Measurements from ENCODE around the gene MX2.
"Not testable (repeated sequence)": the region's sequence is repeated elsewhere in the genome, so short reads cannot be mapped to it uniquely, and the experiment has no call there.

Gene MX2

GRCh38 chr21:41419921-41420862, 58.4 kb downstream of the MX2 start:
- DNase-seq = peak; percentile 37

- not testable (repeated sequence) for DNase-seq
These were observed 59.2 kb downstream of the MX2 start for GRCh38 chr21:41420998-41421397.

DNA sequence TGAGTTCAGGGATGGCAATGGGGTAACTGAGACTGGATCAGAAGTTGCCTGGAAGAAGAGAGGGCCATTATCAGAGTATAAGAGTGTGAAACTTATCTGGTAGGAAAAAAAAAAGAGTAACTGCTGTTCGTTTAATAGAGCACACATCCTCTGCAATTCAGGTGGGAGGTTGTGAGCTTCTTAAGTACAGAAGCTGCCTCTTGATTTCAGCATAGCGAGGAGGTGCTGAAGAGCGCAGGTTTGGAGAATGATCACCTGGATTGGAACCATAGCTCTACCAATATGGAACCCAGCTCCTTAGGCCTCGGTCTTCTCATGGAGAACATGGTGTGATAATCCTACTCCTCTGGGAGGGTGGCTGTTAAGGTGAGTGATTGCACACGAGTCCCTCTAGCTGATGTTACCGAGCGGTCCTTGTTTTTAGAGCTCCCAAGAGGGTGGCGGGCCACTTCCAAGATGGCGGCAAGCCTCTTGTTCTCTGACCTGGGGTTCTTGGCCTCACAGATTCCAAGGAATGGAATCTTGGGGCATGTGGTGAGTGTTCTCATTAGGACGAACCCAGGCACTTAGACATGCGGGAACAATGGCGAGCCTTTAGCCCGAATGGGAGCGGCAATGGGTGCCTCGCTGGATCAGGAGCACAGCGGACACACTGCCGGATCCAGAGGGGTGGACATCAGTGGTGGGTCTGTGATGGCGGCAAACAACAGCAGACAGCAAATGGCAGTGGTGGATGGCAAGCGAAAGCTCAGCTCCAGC, 60.9 kb downstream of the MX2 start:
- no peak for DNase-seq

DNA sequence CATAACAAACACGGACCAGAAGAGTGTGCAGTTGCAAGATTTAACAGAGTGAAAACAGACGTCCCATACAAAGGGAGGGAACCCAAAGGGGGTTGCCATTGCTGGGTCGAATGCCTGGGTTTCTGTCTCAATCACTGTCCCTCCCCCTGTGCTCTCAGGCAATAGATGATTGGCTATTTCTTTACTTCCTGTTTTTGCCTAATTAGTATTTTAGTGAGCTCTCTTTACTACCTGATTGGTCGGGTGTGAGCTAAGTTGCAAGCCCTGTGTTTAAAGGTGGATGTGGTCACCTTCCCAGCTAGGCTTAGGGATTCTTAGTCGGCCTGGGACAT, 61.4 kb downstream of the MX2 start:
- DNase-seq = not testable (repeated sequence)

GRCh38 chr21:41425588-41425953, 63.7 kb downstream of the MX2 start:
- no peak for DNase-seq

DNA sequence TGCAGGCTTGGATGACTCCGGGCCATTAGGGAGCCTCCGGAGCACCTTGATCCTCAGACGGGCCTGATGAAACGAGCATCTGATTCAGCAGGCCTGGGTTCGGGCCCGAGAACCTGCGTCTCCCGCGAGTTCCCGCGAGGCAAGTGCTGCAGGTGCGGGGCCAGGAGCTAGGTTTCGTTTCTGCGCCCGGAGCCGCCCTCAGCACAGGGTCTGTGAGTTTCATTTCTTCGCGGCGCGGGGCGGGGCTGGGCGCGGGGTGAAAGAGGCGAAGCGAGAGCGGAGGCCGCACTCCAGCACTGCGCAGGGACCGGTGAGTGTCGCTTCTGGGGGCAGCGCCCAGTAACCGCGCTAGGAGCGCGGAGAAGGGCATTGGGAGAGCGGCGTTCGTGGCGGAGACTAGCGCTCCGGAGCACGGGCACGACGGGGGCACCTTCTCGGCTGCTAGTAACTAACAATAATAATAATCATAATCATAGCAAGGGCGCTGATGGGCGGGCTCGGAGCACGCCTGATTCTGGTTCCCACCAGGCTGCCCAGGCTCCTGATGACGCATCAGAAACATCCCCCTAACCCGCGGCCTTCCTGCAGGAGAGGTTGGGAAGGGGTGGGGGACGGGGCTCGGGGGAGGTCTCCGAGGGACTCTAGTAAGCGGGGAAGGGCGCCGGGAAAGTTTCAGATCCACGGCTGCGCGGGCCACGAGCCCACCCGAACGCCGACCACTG, 64.3 kb downstream of the MX2 start, which contains the start of gene MX1:
Gene MX1 (plus strand): TSS at position 286 of the 722 bp plus-strand sequence. CDS start 5,832 bp downstream, outside the sequence.
- peak; percentile 15 for DNase-seq

DNA sequence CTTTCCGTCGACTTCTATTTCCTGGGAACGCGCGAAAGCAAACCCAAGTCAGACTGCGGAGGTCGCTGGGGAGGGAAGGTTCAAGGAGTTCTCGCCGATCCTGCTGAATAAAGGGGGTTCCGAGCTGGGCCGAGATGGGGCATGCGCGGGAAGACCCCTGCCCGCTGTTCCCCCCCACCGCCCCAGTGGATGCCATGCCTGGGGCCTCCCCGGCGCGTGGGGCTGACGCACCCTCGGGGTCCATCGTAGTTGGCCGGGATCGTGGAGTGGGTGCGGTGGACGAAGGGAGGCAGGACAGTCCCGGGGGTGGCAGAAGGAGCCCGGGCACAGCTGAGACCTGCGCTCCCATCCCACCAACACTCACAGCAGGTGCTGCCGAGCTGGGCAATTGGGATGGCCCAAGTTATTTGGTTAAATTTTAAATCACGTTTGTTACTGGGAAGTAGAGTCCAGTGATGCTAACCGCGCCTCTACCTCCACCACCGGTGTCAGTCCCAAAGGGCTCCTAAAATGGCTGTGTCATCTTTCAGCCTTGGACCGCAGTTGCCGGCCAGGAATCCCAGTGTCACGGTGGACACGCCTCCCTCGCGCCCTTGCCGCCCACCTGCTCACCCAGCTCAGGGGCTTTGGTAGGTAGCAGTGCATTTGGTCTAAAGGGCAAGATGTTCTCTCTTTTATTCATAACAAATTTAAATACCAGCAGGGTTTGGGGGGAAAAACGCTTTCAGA, 65.0 kb downstream of the MX2 start:
- DNase-seq = no peak

DNA sequence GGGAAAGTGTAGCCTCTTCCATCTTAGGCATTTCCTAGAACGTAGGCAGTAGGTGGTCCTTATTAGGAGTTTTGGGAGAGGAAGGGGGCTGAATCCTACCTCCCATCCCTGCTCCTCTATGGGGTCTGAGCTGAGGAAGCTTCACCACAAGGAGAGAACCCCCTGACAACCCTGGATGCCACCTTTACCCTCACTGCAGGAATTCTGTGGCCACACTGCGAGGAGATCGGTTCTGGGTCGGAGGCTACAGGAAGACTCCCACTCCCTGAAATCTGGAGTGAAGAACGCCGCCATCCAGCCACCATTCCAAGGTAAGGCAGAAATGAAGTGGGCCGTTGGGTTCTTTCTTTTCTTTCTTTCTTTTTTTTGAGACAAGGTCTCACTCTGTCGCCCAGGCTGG, 65.7 kb downstream of the MX2 start:
- DNase-seq = no peak

DNA sequence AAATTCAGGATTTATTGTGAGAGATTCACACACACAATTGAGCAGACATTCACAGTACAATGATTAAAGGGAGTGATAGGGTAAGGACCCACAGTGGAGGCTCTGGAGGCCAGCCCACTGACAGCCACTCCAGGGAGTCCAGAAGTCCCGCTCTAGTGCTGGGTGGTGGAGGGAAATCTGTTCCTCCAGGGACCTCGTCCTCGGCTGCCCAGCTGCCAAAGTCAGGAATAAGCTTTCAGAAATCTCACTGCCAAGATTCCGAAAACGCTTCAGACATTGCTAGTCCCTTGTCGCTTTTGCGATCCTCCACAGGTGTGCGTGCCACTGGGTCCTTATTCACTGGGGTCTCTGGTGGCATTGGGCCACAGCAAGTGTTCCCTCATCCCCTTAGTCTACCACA, 66.5 kb downstream of the MX2 start:
- DNase-seq = no peak

DNA sequence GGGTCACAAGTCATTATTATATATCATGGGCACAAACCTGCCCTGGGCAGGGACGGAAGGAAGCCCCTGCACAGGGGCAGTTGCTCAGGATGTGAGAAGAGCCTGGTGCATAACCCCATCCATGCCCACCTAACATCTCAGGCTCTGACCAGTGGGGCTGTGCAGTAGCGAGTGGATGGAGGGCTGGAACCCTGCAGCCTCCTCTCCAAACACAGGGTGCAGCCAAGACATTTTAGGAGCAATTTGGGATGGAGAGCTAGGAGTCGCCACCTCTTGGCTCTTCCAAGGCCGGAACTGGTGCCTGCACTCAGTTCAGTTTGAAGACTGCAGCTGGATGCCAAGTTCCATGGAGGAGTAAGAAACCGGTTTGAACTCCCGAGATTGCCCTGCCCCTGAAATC, 67.0 kb downstream of the MX2 start:
- DNase-seq = no peak

DNA sequence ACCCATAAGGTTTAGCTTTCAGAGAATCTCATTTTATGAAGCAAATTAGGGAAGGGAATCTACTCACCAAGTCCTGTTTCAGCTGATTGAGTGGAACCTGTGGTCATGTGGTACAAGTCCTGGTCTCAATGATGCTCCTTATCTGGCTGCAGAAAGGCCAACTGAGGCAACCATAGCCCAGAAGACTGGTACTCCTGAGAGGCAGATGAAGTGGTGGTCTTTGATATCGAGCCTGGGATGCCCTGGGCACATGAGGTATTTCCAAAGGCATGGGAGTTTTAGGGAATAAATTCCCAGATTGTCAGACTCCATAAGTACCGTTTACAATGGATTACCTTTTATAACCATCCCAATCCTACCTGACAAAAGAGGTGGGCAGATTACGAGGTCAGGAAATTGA, 67.5 kb downstream of the MX2 start:
- DNase-seq = no peak

DNA sequence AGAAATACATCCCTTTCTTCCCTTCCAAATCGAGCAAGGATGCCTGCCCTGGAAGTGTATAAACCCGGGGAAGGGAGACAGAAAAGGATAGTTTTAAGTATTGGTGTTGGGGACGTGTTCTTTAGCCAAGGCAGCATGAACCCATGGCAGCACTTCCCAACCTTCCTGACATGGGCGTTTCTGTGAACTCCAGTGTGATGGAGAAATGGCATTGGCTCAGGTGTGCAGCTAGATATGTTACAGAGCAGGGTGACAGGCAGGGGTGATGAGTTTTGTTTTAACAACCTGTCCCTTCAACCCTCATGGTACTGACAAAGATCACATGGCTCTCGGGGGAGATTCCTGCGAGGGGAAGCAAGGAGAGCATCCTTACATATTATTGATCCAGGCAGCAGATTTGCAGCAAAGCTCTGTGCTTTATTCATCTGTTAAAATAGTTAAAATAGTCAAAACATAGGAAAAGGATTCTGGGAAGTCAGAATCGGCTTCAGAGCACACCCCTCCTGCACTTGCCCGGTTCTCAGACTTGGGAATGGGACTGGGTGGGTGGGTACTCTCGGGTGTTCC, 68.2 kb downstream of the MX2 start:
- DNase-seq = no peak

- no peak for DNase-seq
These were observed 70.1 kb downstream of the MX2 start for GRCh38 chr21:41431788-41432548.

DNA sequence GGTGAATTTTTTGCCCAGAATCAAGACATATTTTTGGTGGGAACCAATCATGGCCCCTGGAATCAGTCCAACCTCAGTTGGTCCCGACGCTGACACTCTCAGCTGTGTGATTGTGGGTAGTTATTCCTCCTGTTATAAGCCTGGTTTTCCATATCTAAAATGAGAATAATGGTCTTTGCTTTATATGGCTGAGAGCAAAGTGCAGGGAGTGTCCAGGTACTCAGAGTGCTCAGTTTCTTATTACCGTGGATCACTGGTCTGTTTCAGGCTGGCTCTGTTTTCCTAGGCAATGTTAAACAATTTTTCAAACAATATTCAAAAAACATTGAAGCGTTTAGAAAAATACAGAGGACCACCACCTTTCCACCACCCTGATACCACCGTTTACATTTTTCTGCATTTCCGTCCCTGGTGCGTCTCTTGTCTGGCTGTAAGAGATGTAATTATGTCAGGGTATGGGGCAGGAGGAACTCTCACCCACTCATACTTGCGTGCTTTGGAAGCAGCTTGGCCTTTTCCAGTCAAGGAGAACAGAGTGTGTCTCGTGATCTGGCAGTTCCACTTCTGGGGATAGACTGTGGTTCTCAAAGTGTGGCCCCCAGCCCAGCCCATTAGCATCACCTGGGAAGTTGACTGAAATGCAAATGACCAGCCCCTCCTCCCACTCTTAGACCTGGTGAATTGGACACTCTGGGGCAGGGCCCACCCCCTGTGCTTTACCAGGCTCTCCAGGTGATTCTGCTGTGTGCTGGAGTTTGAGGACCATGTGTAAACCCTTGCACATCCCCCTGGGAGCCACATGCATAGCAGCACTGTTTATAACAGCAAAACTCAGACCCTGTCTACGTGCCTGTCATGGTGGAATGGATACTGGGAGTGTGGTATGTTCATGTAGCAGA, 71.0 kb downstream of the MX2 start:
- no peak for DNase-seq

GRCh38 chr21:41433566-41433965, 71.7 kb downstream of the MX2 start:
- no peak for DNase-seq

DNA sequence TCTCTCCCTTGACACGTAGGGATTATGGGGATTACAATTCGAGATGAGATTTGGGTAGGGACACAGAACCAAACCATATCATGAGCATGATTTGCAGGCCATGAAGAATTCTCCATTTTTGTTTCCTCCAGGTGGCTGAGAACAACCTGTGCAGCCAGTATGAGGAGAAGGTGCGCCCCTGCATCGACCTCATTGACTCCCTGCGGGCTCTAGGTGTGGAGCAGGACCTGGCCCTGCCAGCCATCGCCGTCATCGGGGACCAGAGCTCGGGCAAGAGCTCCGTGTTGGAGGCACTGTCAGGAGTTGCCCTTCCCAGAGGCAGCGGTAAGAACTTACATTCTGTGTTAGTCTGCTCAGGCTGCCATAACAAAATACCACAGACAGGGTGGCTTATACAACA, 73.9 kb downstream of the MX2 start:
- DNase-seq = no peak

DNA sequence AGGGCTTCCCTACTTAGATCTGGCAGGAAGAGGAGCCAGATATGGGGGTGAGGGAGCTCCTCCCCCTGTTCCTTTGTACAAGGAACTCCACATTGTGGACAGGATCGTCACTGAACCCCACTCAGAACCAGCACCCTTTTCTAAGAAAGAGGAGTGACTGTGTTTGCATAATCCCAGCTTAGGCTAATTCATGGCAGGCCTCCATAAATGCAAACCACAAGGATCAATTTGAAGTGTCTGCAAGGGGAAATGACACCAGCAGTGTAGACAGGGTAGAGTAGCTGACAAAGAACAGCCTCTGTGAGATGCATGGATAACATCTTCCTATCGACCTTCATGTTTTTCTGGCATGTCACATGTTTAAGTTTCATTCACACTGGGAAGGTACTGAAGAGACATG, 75.9 kb downstream of the MX2 start:
- DNase-seq = no peak

- no peak for DNase-seq
These were observed 76.7 kb downstream of the MX2 start for GRCh38 chr21:41438425-41439113.

- no peak for DNase-seq
These were observed 77.4 kb downstream of the MX2 start for GRCh38 chr21:41439248-41439647.

DNA sequence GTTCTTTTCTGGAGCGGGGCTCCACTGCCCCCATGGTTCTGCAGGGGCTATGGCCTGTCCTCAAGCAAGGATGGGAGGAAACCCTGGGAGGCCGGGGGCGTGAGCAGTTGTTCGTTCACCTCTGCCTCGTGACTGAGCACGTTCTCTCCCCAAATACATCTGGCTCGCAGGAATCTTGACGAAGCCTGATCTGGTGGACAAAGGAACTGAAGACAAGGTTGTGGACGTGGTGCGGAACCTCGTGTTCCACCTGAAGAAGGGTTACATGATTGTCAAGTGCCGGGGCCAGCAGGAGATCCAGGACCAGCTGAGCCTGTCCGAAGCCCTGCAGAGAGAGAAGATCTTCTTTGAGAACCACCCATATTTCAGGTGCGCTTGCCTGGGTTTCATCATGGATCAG, 79.7 kb downstream of the MX2 start:
- DNase-seq = no peak

All from NCI-H526 treated with DMSO at 0.1 percent for 48 hours (cell line).